Activated T-cell treated with anti-CD3 and anti-CD28 coated beads, Interleukin-2, amount 50 U/mL, for 1 hour (primary cell): ENCODE measurements around the gene GRIK3.

Experiments
- DNase-seq: peaks from one replicate; pipeline ENCODE4 v3.0.0-alpha.2; 2020

The GRIK3 gene

DNA sequence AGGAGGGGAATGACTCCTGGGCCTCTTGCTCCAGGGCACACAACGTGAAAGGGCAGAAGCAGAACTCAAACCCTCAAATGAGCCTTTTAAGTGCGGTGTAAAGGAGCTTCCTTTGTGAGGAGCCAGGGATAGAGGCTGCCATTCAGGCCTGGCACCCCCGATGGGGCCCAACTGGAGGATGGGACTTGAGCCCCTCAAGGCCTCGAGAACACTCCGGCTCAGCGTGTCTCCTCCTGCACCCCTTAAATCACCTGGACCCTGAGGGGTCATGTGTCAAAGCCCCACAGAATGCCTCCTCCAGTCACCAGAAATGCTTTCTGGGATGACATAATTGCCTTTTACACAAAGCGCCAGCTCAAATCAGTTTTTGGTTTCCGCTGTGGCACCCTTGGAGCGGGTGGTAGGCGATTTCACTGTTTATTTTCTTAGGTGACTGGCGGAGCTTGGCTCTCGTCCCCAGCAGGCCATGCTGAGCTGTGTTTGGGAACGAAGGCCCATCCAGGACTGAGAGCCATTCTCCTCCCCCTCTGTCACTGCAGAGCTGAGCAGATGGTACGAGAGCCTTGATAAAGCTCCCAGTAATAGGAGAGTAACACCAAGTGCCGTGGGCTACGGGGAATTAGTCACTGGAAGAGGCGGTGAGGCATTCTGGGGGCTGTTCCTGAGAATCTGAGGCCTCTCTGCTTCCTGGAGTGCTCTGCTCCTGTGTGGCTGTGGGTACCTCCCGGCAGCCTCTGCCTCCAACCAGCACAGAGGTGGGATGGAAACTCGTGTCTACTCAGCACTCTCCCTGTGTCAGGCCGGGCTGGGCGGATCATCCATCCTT, 163.0 kb downstream of the GRIK3 start:
- no peak for DNase-seq

DNA sequence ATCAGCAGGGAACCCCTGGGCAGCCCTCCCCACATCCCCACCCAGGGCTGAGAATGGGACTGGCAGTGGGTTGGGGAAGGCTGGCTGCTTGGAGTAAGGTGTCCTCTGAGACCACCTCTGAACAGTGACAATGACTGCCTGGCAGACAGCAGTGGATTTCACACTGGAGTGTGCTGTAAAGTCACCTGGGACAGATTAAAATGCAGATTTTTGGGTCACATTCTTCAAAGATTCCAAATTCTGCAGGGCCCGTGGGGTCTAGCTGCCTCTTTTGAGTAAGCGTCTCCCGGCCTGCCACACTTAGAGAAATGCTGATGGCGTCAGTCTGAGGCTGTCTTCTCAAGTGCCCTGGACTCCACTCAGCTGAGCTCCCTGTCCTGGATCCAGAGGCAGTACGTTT, 164.5 kb downstream of the GRIK3 start:
- DNase-seq: no peak

DNA sequence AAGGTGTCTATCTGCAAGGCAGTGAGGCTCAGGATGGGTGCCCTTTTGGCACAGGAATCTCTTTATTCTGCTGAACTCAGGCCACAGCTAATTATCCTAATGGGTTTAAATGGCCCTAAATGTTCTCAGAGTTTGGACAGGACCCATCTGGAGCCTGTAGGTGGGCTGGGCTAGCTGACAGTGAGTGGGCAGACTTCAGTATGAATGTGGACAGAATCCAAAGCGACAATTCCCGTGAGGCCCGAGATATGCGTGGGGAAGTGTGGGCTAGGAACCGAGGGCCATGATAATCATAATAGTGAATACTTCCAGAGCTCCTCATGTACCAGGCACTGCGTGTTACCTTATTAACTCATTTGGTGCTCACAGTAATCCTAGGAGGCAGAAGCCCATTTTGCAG, 165.3 kb downstream of the GRIK3 start:
- no peak for DNase-seq

DNA sequence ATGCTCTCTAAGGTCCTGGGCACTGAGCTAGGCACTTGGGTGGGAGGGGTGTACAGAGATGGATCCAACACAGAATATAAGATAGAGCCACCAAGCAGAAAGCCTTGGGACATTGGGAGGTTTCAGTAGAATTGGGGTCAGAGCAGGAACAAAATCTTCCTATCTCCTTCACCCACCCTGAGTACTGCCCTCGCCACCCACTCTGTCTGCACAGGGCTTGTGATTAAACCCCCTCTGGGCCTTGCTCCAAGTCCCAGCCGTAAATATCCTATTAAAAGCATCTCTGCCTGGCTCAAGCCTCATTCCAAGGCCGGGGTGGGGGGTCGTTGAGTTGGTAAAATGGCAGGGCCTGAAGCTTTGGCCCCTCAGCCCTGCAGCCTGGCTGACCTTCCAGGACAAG, 166.7 kb downstream of the GRIK3 start:
- DNase-seq: no peak

DNA sequence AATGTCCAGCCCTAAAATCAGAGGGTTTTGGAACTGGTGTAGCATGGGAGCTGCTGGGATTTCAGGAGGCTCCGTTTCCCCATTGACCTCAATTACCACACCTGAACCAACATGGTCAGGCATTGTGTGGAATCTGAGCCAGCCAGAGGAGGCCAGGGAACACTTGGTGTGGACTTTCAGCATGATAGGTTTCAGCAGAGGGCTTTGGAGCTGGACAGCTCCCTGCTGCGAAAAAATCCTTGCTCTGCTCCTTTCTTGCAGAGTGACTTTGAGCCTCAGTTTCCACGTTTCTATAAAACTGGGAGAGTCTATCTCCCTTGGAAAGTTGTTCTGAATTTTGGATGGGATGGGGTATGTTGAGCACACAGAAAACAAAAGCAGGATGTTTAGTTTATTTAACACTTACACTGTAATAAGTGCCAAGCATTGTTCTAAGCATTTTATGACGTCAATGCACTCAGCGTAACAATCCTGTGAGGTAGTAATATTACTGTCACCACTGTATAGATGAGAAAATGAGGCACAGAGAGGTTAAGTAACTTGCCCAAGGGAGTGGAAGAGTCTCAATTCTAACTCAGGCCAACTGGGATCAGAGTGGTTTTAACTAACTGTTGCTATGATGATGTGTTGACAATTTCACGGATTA, 168.0 kb downstream of the GRIK3 start:
- no peak for DNase-seq

DNA sequence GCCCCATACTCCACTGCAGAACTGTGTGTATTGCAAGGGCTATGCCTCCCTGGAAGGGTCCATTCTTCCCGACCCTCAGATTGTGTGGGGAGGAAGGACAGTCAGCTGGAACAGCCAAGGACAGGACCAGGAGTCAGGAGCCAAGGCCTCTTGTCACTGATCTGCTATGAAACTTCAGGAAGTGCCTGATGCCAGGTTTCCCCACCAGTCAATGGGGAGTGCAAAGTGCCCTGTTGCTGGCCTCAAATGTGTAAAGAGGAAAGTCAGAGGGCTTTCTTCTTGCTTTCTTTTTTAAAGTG, 168.8 kb downstream of the GRIK3 start:
- DNase-seq: no peak

DNA sequence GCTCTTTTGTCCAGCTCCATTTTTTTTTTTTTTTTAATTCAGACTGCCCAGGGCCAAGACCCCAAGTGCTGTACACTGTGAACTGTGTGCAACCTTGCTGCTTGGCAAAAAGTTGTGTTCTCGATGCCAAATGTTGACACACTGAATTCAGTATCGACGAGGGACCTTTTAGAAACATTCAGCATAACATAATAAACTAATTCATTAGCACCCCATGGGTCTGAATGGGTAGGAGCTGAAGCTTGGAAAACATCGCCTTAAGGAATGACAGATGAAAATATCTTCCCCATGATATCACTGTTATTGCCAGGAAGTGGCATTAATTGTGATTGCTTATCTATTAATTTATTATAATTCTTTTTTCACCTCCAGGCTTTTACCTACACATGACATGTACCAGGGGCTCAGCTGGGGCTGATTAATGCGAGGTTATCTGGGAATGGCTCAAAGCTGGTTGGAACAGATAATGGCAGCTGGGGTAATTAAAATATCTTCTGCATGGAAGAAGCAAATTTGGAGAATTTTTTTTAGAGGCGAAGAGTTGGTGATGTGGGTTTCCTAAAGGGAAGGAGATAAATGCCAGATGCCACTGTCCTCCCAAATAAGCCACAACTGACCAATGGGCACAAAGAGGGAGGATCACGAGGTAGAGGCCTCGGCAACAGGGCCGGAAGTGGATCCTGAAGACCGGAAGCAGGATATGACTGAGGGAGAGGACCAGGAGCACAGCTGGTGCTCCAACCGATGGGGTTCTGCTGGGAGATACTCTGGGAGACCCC, 169.3 kb downstream of the GRIK3 start:
- no peak for DNase-seq

DNA sequence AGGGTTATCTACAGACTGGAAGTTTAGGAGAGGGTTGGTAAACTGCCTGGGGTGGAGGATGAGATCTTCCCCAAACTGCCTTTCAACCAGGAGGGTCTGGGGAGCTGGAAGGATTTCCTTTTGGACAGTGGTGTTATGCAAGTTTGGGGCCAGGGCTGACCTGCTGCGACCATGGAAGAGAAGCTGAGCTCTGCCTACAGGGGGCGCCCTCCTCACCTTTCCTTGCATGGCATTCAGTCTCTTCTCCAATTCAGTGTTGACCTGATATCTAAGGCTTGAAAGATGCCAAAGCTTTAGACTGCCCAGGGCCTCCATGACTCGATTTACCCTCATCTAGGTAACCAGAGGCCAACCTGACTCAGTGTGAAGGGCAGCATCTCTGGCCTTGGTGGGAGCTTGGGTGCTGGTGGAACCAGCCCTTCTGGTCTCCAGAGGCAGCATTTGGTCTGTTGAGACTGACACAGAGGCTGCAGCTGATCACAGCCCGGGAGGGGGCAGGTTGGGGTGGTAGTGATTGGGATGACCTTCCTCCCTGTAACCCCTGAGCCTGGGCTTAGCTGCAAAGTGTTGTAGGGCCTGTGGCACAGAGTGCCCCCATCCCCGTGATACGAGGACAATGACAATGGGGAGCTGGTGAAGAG, 170.0 kb downstream of the GRIK3 start:
- DNase-seq: no peak

DNA sequence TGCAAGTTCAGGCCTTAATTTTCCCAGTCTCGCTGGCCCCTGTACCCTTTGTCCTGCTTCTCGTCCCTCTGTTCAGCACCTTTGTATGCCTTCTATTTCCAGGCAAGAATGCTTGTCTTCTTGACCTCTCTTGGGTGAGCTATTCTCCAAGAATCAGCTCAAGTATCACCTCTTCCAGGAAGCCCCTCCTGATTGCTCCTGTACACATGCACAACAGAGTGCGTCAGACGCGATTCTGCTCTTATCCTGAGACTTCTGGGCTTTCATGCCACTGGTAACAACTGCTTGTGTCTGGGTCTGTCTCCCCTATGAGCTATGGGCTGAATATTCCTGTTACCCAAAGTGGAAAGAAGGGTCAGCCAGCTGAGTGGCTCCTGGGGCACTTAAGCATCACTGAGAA, 170.8 kb downstream of the GRIK3 start:
- no peak for DNase-seq

DNA sequence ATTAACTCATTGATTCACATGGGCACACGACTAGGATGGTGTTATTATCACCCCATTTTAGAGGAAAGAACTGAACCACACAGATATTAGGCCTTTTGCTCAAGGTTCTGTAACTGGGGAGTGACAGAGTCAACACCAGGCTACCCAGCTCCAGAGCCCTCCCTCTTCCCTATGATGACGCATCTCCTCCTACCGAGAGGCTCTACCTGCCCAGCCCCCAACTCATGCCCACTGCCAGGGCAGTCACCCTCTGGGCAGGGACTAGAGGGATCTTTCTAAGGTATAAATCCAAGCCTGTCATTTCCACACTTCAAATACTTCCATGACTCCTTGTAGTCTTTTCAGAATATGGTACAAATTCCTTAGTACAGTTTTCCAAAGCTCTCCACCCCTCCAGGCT, 171.3 kb downstream of the GRIK3 start:
- no peak for DNase-seq

DNA sequence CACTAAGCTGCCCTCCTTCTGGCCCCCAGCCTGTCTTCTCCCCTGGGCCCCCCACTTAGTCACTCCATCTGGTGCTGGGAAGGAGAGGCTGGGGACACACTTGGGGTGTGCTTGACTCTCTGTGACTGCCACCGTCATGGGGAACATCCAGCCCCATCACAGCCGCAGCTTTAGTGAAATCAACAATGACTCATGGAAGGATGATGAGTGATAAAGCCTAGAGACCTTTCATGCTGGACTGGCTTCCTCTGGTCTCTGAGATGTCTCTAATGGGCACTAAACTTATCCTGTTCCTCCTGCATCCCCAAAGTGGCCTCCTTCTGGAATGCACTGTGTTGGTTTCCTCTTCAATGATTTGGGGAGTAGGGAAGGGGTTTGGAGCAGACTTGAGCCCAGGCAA, 172.9 kb downstream of the GRIK3 start:
- DNase-seq: no peak

DNA sequence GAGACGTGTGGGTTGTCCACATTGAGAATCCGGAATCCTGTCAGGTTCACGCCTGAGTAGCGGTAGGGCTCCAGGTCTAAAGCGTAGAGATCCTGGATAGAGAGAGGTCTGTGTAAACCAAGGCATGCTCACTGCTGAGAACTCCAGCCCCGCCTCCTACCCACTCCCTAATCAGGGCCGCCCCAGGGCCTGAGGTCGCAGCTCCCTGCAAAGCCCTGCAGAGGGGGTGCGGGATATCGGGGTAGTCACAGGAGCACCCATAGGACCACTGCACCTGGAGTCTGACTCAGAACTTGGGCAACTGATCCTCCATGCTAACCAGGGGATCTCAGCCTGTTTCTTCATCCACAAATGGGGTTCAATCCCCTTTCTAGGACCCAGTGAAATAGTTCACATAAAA, 174.4 kb downstream of the GRIK3 start:
- DNase-seq: no peak

DNA sequence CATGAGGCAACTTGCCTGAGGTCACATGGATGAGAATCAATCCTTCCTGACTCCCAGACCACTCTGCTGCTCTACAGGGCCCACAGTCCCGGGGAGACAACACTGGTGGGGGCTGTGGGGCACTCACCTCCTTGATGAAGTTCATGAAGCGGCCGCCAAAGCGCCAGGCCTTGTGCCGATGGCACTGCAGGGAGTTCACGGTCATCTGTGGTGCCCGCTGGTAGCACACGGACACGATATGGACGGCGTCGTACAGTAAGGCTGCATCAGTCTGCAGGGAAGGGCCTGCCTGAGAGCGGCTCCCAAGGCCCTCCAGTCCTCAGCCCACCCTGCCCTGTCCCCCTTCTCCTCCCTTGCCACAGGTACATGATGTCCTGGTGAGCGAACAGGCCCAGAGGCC, 175.3 kb downstream of the GRIK3 start:
- DNase-seq: no peak

DNA sequence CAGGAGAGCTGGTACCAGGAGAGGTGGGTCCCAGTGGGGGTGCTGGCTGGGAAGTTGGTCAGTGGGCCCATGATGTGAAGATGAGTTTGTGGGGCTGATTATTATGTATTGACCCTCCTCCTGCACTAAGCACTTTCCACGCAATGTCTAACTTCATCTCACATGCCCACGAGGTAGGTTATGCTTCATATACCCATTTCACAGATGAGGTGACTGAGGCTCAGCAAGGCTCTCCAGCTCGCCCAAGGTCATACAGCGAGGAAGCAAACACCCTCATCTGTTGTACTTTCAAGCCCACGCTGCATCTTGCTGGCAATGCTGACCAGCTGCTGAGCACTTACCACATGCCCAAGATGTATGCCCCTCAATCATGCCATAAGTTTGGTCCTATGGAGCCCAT, 175.8 kb downstream of the GRIK3 start:
- DNase-seq: no peak

DNA sequence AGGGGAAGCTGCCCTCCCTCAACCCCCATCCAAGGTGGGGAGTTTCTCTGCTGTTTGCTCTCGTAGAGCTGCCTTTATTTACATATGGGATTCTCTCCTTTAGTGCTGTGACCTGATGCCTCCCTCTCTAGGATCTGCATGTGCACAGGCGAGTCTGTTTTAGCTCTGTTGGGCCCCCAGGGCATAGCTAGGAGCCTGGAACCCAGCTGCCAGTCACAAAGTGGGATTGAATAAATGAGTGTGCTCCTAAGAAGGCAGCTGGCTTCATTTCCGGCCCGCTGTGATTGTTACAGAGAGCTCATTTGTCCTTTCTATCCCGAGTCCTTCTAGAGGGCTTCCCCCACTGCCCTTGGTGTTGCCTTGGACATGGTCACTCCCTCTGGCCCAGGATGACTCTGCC, 176.6 kb downstream of the GRIK3 start:
- DNase-seq: no peak

DNA sequence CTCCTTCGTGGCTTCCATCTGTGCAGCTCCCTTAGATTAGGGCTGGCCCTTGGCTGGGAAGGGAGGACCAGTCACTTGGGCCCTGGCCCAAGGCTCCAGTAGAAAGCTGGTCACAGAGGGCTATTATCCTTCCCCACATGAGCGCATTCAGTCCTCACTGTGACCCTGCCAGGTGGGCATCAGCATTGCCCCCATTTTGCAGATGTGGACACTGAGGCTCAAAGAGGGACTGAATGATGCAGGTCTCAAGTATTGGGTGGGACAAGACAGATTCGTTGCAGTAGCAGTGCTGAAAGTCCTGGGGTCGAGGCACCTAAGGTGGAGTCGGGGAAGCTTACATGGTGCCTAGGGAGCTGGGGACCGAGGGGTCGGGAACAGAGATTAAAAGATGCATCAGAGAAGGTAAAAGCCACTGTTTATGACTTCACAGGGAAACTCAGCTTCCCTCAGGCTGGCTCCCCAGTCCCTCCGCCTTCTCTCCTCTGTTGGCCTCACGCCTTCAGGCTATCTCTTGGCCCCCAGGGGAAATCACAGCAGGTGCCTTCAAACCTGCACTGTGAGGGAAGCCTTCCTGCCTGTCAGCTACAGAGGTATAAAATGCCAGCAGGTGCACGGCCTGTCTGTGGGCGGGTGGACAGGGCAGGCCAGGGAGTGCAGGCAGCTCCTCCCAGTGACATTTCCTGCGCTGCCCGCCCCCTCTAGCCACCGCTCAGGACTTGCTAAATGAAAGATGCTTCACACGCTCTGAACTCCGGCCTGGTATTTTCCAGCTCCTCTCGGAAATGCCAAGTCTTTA, 178.4 kb downstream of the GRIK3 start:
- DNase-seq: no peak

DNA sequence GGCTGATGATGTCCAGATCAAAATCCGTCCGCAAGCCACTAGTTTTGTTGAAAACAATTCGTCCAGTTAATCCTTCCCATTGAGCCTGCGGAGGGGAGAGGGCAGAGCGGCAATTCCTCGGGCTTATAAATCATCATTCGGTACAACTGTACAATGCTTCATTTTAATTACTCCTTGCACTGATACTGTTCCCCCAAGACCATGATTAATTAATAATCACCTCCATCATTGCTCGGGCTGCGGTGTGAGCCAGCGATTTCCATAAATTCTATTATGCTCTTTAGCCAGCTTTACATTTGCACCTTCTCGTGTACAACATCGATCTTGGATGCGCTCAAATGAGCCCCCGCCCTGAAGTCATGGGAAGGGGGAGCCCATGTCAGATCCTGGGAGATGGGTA, 180.7 kb downstream of the GRIK3 start:
- no peak for DNase-seq

DNA sequence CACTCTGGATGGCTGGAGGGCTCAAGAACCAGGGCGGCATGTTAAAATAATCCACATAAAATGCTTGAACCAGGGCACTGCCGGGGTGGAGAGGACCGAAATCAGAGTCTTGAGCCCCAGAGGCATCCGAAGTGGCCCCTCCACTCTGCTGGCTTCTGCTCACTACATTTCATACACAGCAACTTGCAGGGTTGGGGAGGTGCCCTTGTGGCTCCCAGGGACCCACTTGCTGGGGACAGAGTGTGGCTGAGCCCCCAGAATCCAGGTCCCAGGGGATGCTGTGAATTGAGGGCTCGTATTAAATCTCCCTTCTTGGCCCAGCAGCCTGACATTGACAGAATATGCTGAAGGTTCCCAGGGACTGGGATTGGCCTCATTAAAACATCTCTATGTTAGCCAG, 181.7 kb downstream of the GRIK3 start:
- no peak for DNase-seq

DNA sequence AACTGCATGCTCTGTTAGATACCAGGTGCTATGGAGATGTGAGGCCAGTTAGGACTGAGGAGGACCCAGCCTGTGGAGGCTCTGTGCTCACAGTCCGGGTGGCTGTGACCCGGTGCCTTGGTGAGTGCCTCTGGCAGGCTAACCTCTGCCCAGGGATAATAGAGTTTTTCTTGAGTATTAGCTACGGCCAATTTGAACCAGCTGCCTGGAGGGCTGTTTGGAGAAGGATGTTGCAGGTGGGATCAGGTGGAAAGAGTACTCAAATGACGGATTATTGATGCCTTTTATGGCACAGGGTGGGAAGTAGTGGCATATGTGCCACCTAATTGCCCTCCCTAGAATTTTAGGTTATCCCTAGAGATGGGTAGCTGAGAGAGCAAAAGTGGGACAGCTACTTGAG, 182.7 kb downstream of the GRIK3 start:
- DNase-seq: no peak

DNA sequence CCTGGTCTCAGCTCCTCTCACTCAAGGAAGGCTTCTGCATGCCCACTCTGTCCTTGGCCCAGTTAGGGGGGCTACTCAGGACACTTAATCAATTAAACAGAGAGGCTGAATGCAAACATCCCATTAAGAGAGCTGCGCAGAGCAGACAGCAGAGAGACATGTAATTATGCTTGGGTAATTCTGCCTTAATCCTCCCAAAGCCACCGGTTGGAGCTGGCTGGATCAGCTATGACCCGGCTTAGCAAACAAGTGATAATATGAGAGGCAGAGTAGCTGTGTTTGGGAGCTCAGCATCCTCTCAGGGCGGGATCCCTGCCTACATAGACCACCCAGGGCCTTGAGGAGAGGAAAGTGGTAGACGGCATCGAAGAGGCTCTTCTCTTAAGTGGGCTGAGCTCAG, 183.2 kb downstream of the GRIK3 start:
- no peak for DNase-seq

DNA sequence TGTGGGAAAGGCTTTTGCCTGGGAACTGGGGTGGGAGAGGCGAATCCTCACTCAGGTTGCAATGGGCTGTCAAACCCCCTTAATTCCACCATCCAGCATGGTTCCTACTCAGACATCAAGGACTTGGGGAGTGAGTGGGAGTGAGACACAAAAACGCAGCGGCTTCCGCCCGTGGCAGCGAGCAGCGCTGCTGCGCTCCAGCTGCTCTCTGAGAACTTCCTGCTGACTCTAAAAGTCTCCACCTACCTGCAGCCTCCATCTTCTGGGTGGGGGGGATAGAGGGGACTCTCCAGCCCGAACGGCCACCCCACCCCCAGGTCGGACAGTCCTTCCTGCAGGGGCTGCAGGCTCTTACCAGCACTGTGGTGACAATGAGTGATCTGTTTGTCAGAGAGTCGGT, 184.4 kb downstream of the GRIK3 start:
- DNase-seq: no peak

DNA sequence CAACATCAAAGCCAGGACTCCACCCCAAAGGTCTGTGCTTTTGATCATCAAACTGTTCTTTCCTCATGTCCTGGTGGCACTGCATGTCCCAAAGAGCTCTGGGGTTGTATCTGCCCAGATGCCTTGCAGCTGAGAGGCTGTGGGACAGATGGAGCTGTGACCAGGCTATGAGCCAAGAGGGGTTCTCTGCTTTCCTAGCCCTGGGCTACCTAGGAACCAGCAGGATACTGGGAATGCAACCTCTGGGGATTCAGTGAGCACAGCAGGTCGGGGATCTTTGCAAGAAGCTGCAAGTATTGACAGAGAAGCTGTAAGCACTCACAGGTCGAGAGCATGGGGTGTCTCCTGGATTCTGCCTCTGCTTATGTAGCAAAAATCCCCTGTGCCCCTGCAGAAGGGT, 186.6 kb downstream of the GRIK3 start:
- no peak for DNase-seq

DNA sequence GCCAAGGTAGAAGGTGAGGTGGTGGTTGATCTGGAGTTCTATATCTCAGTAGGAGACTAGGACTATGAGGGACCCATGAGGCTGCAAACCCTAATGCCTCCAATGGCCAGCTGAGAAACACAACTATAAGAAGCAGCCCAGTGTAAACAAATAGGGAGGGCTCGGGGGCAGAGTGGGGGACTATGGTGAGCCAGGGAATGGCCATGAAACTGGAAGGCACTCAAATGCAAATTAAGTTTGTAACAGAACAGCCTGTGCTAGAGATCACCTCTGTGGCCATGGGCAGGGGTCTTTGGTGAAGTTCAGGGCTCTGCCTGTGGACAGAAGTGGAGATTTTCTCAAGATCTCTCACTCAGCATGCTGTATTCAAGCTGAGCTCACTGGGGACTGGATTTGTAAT, 187.1 kb downstream of the GRIK3 start:
- DNase-seq: no peak
